Keratinocyte (primary cell): ENCODE data around the gene SDC1. TPM values are rescaled to one million over a fixed set of nuclear protein-coding genes. Genes with fewer than 3 reads are reported as not detected.

Source experiments
- DNase-seq: peaks from one replicate; pipeline ENCODE4 v3.0.0-alpha.2; 2011; ENCODE audit warnings: low read depth, missing footprints, low spot score
- FAIRE-seq: peaks from 2 replicates; lab custom pipeline; 2011; peaks lifted over from hg19 to GRCh38; lab: Jason Lieb, UNC
- H2AFZ ChIP-seq: 2 replicates; pipeline ENCODE4 v1.6.0; 2012; ENCODE audit warnings: low read length, control low read depth, inconsistent platforms; ENCODE audit not compliant: control insufficient read depth
- H3K27ac ChIP-seq: 2 replicates; pipeline ENCODE4 v1.5.1; 2011; ENCODE audit warnings: low read length; ENCODE audit not compliant: control insufficient read depth, insufficient read depth
- H3K27me3 ChIP-seq: 3 replicates; pipeline ENCODE4 v1.6.0; 2011; ENCODE audit warnings: low read length; ENCODE audit not compliant: control insufficient read depth, insufficient read depth; ENCODE audit errors: extremely low read depth
- H3K36me3 ChIP-seq, 2 experiments: 2 replicates in 1 of 2; 3 replicates in 1 of 2; pipeline ENCODE4 v1.5.1; 2011; ENCODE audit warnings: low read length in 2 of 2, mild to moderate bottlenecking in 1 of 2; ENCODE audit not compliant: control insufficient read depth in 2 of 2, insufficient read depth in 2 of 2; ENCODE audit errors: extremely low read depth in 1 of 2
- H3K4me1 ChIP-seq: 3 replicates; pipeline ENCODE4 v1.5.1; 2011; ENCODE audit warnings: low read length; ENCODE audit not compliant: control insufficient read depth, insufficient read depth; ENCODE audit errors: extremely low read depth
- H3K4me2 ChIP-seq: 3 replicates; pipeline ENCODE4 v1.6.0; 2011; ENCODE audit warnings: low read depth, low read length; ENCODE audit not compliant: control insufficient read depth, insufficient read depth; ENCODE audit errors: extremely low read depth
- H3K4me3 ChIP-seq, 3 experiments: fragments of 200-600 bp in 1 of 3; sonication (generic) in 1 of 3; 2 replicates in 2 of 3; 3 replicates in 1 of 3; pipeline ENCODE4 v1.5.1; 2011 to 2016; ENCODE audit warnings: low read length in 3 of 3, mild to moderate bottlenecking in 3 of 3, control low read depth in 2 of 3, inconsistent platforms in 1 of 3, low read depth in 1 of 3, mixed read lengths in 1 of 3, mixed run types in 1 of 3, moderate library complexity in 1 of 3; ENCODE audit not compliant: control insufficient read depth in 2 of 3, insufficient read depth in 2 of 3; ENCODE audit errors: extremely low read depth in 1 of 3
- H3K79me2 ChIP-seq: 2 replicates; pipeline ENCODE4 v1.6.0; 2012; ENCODE audit warnings: low read length; ENCODE audit not compliant: control insufficient read depth, insufficient read depth
- H3K9ac ChIP-seq: 3 replicates; pipeline ENCODE4 v1.6.0; 2011; ENCODE audit warnings: low read length; ENCODE audit not compliant: control insufficient read depth, insufficient read depth; ENCODE audit errors: extremely low read depth
- H3K9me1 ChIP-seq: 3 replicates; pipeline ENCODE4 v1.6.0; 2011; ENCODE audit warnings: low read length; ENCODE audit not compliant: control insufficient read depth, insufficient read depth; ENCODE audit errors: extremely low read depth
- H3K9me3 ChIP-seq: 2 replicates; pipeline ENCODE4 v1.5.1; 2012; ENCODE audit warnings: low read depth, low read length; ENCODE audit not compliant: control insufficient read depth
- H4K20me1 ChIP-seq: 3 replicates; pipeline ENCODE4 v1.6.0; 2011; ENCODE audit warnings: low read length; ENCODE audit not compliant: control insufficient read depth, insufficient read depth; ENCODE audit errors: extremely low read depth
- CTCF ChIP-seq, 3 experiments: IDR thresholded peaks in 1 of 3; conservative IDR thresholded peaks in 1 of 3; optimal IDR thresholded peaks in 1 of 3; 2 replicates in 2 of 3; 3 replicates in 1 of 3; pipeline versions ENCODE3 to v1.5.1; 2011; ENCODE audit warnings: low read length in 3 of 3, mild to moderate bottlenecking in 3 of 3, moderate library complexity in 2 of 3, control low read depth in 1 of 3, inconsistent platforms in 1 of 3; ENCODE audit not compliant: insufficient read depth in 2 of 3; ENCODE audit errors: extremely low read depth in 1 of 3
- EZH2 ChIP-seq: IDR thresholded peaks from one replicate; pipeline ENCODE4 v1.6.1; 2012; ENCODE audit warnings: inconsistent platforms, mild to moderate bottlenecking, low read length, moderate library complexity
- dilution Hi-C: fragments of 300-500 bp; cut with MboI; formaldehyde crosslinking; loops from one replicate; pipeline ENCODE4 v1.7.0; 2020; ENCODE audit warnings: low sequenced_read_pairs; ENCODE audit not compliant: extremely low pct_ligation_motif_present
- polyA plus RNA-seq, 5 experiments: library from polyadenylated mRNA; depleted of rRNA in 3 of 5; stranded (reverse) in 3 of 5; stranded (forward) in 1 of 5; unstranded in 1 of 5; fragments of >200 nt; gene quantifications; 1 replicate in 1 of 5; 2 replicates in 3 of 5; 3 replicates in 1 of 5; pipeline versions ENCODE4 v1.2.1 to v1.2.3, GENCODE V29; 2011 to 2012; ENCODE audit warnings: missing spikeins in 2 of 5, low read depth in 1 of 5, low replicate concordance in 1 of 5

Gene SDC1
- polyA plus RNA-seq, 1 donor (not counting 4 experiments of a cell fraction or from before 2014, with no cell fraction given) = 696 TPM

GRCh38 chr2:20165677-20166509 lies 59.0 kb downstream of the SDC1 start:
- Histone ChIP-seq H3K9me3 (no peaks in the 10 kb centered on the region), H3K4me2 (peak overlapping the region; percentile 36), H3K4me1 (peaks cover 55% of the 10 kb centered on the region), H4K20me1 (no peaks in the 10 kb centered on the region), H3K27ac (peak overlapping the region; percentile 70), H3K27me3 (no peaks in the 10 kb centered on the region), H3K9ac (peak overlapping the region; percentile 20), H2AFZ (no peak overlapping the region), H3K4me3 (no peak overlapping the region), H3K9me1 (no peaks in the 10 kb centered on the region), H3K79me2 (no peaks in the 10 kb centered on the region), H3K36me3 (no peaks in the 10 kb centered on the region)
- no peak for FAIRE-seq
- dilution Hi-C loops = no loop called here
- no peak for DNase-seq
- TF ChIP-seq CTCF (optimal IDR thresholded peaks at IDR 0.05 in 1 of 3, IDR thresholded peaks at IDR 0.05 in 1 of 3, conservative IDR thresholded peaks at IDR 0.05 in 1 of 3; ENCODE audit: extremely low read depth in 1 of 3, insufficient read depth in 2 of 3, low read length in 3 of 3) = no peak
- no peak for TF ChIP-seq EZH2

DNA sequence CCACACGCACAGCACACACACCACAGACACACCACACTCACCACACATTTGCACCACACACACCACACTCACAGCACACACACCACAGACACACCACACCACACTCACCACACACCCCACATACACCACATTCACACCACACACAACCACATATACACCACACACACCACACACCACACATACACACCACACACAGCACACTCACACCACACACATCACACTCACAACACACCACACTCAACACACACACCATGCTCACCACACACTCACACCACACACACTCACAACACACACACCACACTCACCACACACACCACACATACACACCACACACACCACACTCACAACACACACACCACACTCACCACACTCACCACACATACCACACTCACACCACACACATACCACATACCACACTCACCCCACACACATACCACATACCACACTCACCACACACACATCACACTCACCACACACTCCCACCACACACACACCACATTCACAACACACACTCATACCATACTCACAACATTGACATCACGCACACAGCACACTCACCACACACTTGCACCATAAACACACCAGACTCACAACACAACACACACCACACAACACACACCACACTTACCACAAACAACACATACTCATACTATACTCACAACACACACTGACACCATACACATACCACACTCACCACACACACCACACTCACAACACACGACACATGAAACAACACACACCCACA lies 60.0 kb downstream of the SDC1 start:
- H3K27ac ChIP-seq = no peak overlapping the region
- dilution Hi-C loops = no loop called here
- no peak overlapping the region for H3K9ac ChIP-seq
- no peaks in the 10 kb centered on the region for H4K20me1 ChIP-seq
- no peak overlapping the region for H3K4me2 ChIP-seq
- no peaks in the 10 kb centered on the region for H3K79me2 ChIP-seq
- DNase-seq = peak; percentile 59
- H3K27me3 ChIP-seq = no peaks in the 10 kb centered on the region
- TF ChIP-seq CTCF (optimal IDR thresholded peaks at IDR 0.05 in 1 of 3, IDR thresholded peaks at IDR 0.05 in 1 of 3, conservative IDR thresholded peaks at IDR 0.05 in 1 of 3; ENCODE audit: extremely low read depth in 1 of 3, insufficient read depth in 2 of 3, low read length in 3 of 3) = no peak
- TF ChIP-seq EZH2 = no peak
- no peaks in the 10 kb centered on the region for H3K9me1 ChIP-seq
- no peak overlapping the region for H2AFZ ChIP-seq
- H3K4me3 ChIP-seq = no peak overlapping the region
- no peaks in the 10 kb centered on the region for H3K36me3 ChIP-seq
- peak; percentile 91 for FAIRE-seq
- H3K4me1 ChIP-seq = peaks cover 45% of the 10 kb centered on the region
- H3K9me3 ChIP-seq = no peaks in the 10 kb centered on the region
